ENCODE measurements around the gene RNF150.

GRCh38 chr4:141131723-141132071, 1.6 kb downstream of the RNF150 start:
- TF ChIP-seq RNF2 (IDR thresholded peaks at IDR 0.05; ENCODE audit: borderline replicate concordance, low read depth) = no peak
- no peak for TF ChIP-seq POLR2A (IDR thresholded peaks at IDR 0.05; ENCODE audit: low read length)
- TF ChIP-seq, protein P1, sequence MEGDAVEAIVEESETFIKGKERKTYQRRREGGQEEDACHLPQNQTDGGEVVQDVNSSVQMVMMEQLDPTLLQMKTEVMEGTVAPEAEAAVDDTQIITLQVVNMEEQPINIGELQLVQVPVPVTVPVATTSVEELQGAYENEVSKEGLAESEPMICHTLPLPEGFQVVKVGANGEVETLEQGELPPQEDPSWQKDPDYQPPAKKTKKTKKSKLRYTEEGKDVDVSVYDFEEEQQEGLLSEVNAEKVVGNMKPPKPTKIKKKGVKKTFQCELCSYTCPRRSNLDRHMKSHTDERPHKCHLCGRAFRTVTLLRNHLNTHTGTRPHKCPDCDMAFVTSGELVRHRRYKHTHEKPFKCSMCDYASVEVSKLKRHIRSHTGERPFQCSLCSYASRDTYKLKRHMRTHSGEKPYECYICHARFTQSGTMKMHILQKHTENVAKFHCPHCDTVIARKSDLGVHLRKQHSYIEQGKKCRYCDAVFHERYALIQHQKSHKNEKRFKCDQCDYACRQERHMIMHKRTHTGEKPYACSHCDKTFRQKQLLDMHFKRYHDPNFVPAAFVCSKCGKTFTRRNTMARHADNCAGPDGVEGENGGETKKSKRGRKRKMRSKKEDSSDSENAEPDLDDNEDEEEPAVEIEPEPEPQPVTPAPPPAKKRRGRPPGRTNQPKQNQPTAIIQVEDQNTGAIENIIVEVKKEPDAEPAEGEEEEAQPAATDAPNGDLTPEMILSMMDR (IDR thresholded peaks at IDR 0.05) = no peak
- TF ChIP-seq USF2 (IDR thresholded peaks at IDR 0.05) = no peak
- TF ChIP-seq MYC (IDR thresholded peaks at IDR 0.05; ENCODE audit: borderline replicate concordance, low read length) = no peak
- TF ChIP-seq RAD21 (conservative IDR thresholded peaks at IDR 0.05 in 1 of 2, IDR thresholded peaks at IDR 0.05 in 1 of 2) = no peak
- no peak for TF ChIP-seq SMC3 (IDR thresholded peaks at IDR 0.05)
- TF ChIP-seq EP300 (IDR thresholded peaks at IDR 0.05) = no peak
- TF ChIP-seq PHF8 (IDR thresholded peaks at IDR 0.05; ENCODE audit: borderline replicate concordance, low read depth) = no peak

Measured in A549 (cell line).